Smooth muscle cell (in vitro differentiated cells): ENCODE results near the gene MVP. TPM values are rescaled to one million over a fixed set of nuclear protein-coding genes. Genes with fewer than 3 reads are reported as not detected.

Experiments used
- DNase-seq: peaks from one replicate; lab custom pipeline; 2025; ENCODE audit not compliant: unreplicated experiment; lab: John Stamatoyannopoulos, UW
- H2AFZ ChIP-seq: fragments of 200-600 bp; sonication (generic); 2 replicates; pipeline ENCODE4 v1.6.0; 2016; ENCODE audit warnings: antibody characterized with exemption, low read depth, mild to moderate bottlenecking
- H3F3A ChIP-seq: fragments of 200-600 bp; sonication (generic); 2 replicates; pipeline ENCODE4 v1.6.0; 2017; ENCODE audit warnings: antibody characterized with exemption, low read depth
- H3K27ac ChIP-seq: fragments of 200-600 bp; sonication (generic); 2 replicates; pipeline ENCODE4 v1.5.1; 2016; ENCODE audit warnings: low read depth, mild to moderate bottlenecking
- H3K27me3 ChIP-seq: fragments of 200-600 bp; sonication (generic); 2 replicates; pipeline ENCODE4 v1.6.1; 2016; ENCODE audit warnings: low read depth, mild to moderate bottlenecking
- H3K36me3 ChIP-seq: fragments of 200-600 bp; sonication (generic); 2 replicates; pipeline ENCODE4 v1.5.1; 2016; ENCODE audit warnings: low read depth
- H3K4me1 ChIP-seq: fragments of 200-600 bp; sonication (generic); 2 replicates; pipeline ENCODE4 v1.5.1; 2016; ENCODE audit warnings: low read depth
- H3K4me2 ChIP-seq: fragments of 200-600 bp; sonication (generic); 2 replicates; pipeline ENCODE4 v1.6.0; 2016; ENCODE audit warnings: mild to moderate bottlenecking
- H3K4me3 ChIP-seq: fragments of 200-600 bp; sonication (generic); 2 replicates; pipeline ENCODE4 v1.5.1; 2016; ENCODE audit warnings: mild to moderate bottlenecking
- H3K79me2 ChIP-seq: fragments of 200-600 bp; sonication (generic); 2 replicates; pipeline ENCODE4 v1.6.0; 2016; ENCODE audit warnings: low read depth, mild to moderate bottlenecking
- H3K9ac ChIP-seq: fragments of 200-600 bp; sonication (generic); 2 replicates; pipeline ENCODE4 v1.6.0; 2016; ENCODE audit warnings: low read depth
- H3K9me3 ChIP-seq: fragments of 200-600 bp; sonication (generic); replicated peaks from 2 replicates; pipeline ENCODE4 v1.5.1; 2016; ENCODE audit warnings: low read depth
- H4K20me1 ChIP-seq: fragments of 200-600 bp; sonication (generic); 2 replicates; pipeline ENCODE4 v1.6.0; 2016; ENCODE audit warnings: low read depth
- WGBS: methylation state at CpG from one replicate; pipeline ENCODE4 v1.1.7; 2016; ENCODE audit warnings: low lambda C conversion rate; 5-methylcytosine and 5-hydroxymethylcytosine counted together
- polyA plus RNA-seq: library from polyadenylated mRNA; unstranded; fragments of >200 nt; fragmentation: Nextera tagmentation; extraction: Ambion mirVana; gene quantifications from 2 replicates; pipeline ENCODE4 v1.2.1, GENCODE V29; 2016
- total RNA-seq: library from RNA; depleted of rRNA; stranded (reverse); fragments of >200 nt; gene quantifications from 2 replicates; pipeline ENCODE4 v1.2.3, GENCODE V29; 2014
- TF ChIP-seq, protein P1 (sequence below): fragments of 200-600 bp; sonication (generic); IDR thresholded peaks from 2 replicates; pipeline ENCODE4 v1.5.1; 2017; ENCODE audit warnings: borderline replicate concordance, mild to moderate bottlenecking, antibody characterized with exemption; ENCODE audit not compliant: insufficient read depth, poor library complexity, severe bottlenecking

MVP gene
- total and polyA plus RNA-seq, 2 experiments from 2014 or later, result 47.5 to 110 TPM

DNA sequence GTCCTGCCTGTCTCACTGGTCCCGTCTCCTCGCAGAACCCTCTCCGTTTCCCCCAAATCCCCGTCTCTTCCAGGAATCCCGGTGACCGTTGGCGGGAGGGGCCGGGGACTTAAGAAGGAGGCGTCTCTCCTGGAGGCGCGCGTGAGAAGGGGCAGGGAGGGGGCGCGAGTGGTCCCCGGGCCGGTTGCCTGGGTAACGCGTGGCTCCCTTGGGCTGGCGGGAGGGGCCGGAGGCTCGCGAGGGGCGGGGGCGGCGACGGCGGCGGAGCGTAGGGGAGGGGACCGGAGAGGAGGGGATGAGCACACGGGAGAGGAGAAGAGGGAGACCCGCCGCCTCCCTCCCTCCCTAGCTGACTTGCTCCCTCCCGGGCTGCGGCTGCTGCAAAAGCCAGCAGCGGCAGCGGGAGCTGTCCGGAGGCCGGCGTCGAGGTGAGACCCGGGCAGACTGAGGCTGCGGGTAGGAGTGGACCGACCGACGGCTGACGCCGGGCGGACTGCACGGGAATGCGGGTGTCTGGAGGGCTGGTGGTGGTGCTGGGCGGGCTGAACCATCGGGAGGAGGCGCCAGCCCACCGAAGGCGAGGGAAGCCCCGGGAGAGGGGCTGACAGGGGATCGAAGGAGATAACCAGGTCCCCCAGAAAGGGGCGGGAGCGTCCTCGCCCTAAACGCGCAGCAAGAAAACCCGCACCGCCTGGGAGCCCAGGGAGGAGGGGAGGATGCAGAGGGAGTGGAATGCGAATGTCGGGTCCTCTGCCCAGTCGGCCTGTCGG lies 8.2 kb upstream of the MVP start, which contains the start of gene PRRT2:
Gene PRRT2 (plus strand): TSS at position 298 of the 770 bp plus-strand sequence. CDS start 862 bp downstream, outside the sequence.
- H3K79me2 ChIP-seq, result peaks cover 42% of the 10 kb centered on the region
- H4K20me1 ChIP-seq, result peaks cover 28% of the 10 kb centered on the region
- H2AFZ ChIP-seq, result peak within 1 kb of the TSS; percentile 25
- peaks cover 50% of the 10 kb centered on the region for H3K4me1 ChIP-seq
- H3K9ac ChIP-seq, result peak within 1 kb of the TSS; percentile 77
- 2% methylated on average over 49 of the region's 69 CpGs for WGBS
- TF ChIP-seq, protein P1, sequence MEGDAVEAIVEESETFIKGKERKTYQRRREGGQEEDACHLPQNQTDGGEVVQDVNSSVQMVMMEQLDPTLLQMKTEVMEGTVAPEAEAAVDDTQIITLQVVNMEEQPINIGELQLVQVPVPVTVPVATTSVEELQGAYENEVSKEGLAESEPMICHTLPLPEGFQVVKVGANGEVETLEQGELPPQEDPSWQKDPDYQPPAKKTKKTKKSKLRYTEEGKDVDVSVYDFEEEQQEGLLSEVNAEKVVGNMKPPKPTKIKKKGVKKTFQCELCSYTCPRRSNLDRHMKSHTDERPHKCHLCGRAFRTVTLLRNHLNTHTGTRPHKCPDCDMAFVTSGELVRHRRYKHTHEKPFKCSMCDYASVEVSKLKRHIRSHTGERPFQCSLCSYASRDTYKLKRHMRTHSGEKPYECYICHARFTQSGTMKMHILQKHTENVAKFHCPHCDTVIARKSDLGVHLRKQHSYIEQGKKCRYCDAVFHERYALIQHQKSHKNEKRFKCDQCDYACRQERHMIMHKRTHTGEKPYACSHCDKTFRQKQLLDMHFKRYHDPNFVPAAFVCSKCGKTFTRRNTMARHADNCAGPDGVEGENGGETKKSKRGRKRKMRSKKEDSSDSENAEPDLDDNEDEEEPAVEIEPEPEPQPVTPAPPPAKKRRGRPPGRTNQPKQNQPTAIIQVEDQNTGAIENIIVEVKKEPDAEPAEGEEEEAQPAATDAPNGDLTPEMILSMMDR, result no peak
- peak within 1 kb of the TSS; percentile 63 for H3K4me3 ChIP-seq
- no peaks in the 10 kb centered on the region for H3K9me3 ChIP-seq
- no peaks in the 10 kb centered on the region for H3K27me3 ChIP-seq
- no peaks in the 10 kb centered on the region for H3K36me3 ChIP-seq
- peak within 1 kb of the TSS; percentile 94 for H3K4me2 ChIP-seq
- peak; percentile 79 for DNase-seq
- peaks cover 29% of the 10 kb centered on the region for H3F3A ChIP-seq
- H3K27ac ChIP-seq, result peak within 1 kb of the TSS; percentile 95

DNA sequence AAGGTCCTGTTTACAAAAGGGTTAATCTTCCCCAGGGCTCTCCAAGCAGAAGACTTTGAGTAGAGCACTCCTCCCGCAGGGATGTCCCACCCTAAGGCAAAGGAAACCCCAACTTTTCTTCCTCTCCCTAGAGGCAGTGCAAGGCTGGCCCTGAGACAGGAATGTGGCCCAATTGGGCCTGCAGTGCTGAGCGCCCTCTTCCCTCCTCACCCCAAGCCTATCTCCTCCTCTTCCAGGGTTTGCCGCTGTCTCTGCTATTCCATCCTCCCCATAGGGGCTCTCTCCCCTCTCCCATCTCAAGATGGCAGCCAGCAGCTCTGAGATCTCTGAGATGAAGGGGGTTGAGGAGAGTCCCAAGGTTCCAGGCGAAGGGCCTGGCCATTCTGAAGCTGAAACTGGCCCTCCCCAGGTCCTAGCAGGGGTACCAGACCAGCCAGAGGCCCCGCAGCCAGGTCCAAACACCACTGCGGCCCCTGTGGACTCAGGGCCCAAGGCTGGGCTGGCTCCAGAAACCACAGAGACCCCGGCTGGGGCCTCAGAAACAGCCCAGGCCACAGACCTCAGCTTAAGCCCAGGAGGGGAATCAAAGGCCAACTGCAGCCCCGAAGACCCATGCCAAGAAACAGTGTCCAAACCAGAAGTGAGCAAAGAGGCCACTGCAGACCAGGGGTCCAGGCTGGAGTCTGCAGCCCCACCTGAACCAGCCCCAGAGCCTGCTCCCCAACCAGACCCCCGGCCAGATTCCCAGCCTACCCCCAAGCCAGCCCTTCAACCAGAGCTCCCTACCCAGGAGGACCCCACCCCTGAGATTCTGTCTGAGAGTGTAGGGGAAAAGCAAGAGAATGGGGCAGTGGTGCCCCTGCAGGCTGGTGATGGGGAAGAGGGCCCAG lies 7.3 kb upstream of the MVP start:
- H3K4me1 ChIP-seq, result peaks cover 56% of the 10 kb centered on the region
- peak overlapping the region; percentile 94 for H3K4me2 ChIP-seq
- no peaks in the 10 kb centered on the region for H3K27me3 ChIP-seq
- peak overlapping the region; percentile 77 for H3K9ac ChIP-seq
- WGBS, result 58% methylated on average over 8 of the region's 9 CpGs
- no peak overlapping the region for H2AFZ ChIP-seq
- no peak for DNase-seq
- peaks cover 51% of the 10 kb centered on the region for H3K79me2 ChIP-seq
- TF ChIP-seq, protein P1, result no peak
- H3K9me3 ChIP-seq, result no peaks in the 10 kb centered on the region
- peak overlapping the region; percentile 63 for H3K4me3 ChIP-seq
- H3F3A ChIP-seq, result peaks cover 29% of the 10 kb centered on the region
- peaks cover 27% of the 10 kb centered on the region for H4K20me1 ChIP-seq
- no peaks in the 10 kb centered on the region for H3K36me3 ChIP-seq
- H3K27ac ChIP-seq, result peak overlapping the region; percentile 95

DNA sequence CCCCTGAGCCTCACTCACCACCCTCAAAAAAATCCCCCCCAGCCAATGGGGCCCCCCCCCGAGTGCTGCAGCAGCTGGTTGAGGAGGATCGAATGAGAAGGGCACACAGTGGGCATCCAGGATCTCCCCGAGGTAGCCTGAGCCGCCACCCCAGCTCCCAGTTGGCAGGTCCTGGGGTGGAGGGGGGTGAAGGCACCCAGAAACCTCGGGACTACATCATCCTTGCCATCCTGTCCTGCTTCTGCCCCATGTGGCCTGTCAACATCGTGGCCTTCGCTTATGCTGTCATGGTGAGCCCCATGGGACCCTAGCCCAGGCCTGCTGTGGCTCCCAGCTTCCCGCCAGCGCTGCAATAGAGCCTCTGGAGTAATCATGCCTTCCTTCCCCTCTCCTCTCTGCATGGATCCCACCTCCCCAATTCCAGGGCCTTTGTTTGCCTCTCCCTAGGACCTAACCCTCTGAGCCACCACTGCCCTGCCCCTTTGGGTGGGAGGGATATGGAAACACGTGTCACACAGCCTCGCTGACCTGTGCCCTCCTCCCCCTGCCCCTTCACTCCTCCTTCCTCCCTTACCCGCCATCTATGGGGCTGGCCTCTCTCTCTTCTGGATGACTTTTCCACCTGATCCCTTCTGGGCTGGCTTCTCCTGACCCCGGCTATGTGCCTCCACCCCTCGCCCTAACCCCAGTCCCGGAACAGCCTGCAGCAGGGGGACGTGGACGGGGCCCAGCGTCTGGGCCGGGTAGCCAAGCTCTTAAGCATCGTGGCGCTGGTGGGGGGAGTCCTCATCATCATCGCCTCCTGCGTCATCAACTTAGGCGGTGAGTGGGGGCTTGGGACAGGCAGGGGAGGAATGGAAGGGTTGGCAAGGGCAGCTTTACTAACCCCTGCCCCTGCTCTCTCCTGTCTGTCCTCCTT lies 6.4 kb upstream of the MVP start:
- Histone ChIP-seq H3K4me3 (no peak overlapping the region), H3K79me2 (peaks cover 50% of the 10 kb centered on the region), H4K20me1 (peaks cover 18% of the 10 kb centered on the region), H3K9ac (no peak overlapping the region), H3K27ac (no peak overlapping the region), H3K36me3 (no peaks in the 10 kb centered on the region), H3K9me3 (no peaks in the 10 kb centered on the region), H3F3A (peaks cover 29% of the 10 kb centered on the region), H3K4me1 (peaks cover 48% of the 10 kb centered on the region), H3K27me3 (no peaks in the 10 kb centered on the region), H2AFZ (no peak overlapping the region), H3K4me2 (peak overlapping the region; percentile 94)
- 84% methylated on average over 21 of the region's 24 CpGs for WGBS
- TF ChIP-seq, protein P1, result no peak
- no peak for DNase-seq
